Upper lobe of right lung (tissue), 1 donor: ENCODE measurements around the gene PLAGL1. TPM values are rescaled to one million over a fixed set of nuclear protein-coding genes. Genes with fewer than 3 reads are reported as not detected.
A peak's percentile ranks its signal among the peaks of the same experiment; 100 is the strongest.
"Not testable (repeated sequence)": the region's sequence is repeated elsewhere in the genome, so short reads cannot be mapped to it uniquely, and the experiment has no call there.

ENCODE experiments used
- ATAC-seq: fragments of 200-7000 bp; cut with Tn5 transposase; one replicate; pipeline ENCODE4 v1.9.1; 2020; ENCODE audit warnings: mild to moderate bottlenecking, moderate library complexity
- DNase-seq: peaks from one replicate; pipeline ENCODE4 v3.0.0-alpha.2; 2020
- H3K27ac ChIP-seq: fragments of 200-600 bp; one replicate; pipeline ENCODE4 v1.8.0; 2022
- H3K27me3 ChIP-seq: fragments of 200-600 bp; one replicate; pipeline ENCODE4 v1.8.0; 2022; ENCODE audit warnings: mild to moderate bottlenecking
- H3K36me3 ChIP-seq: fragments of 200-600 bp; one replicate; pipeline ENCODE4 v1.8.0; 2022
- H3K4me1 ChIP-seq: fragments of 200-600 bp; one replicate; pipeline ENCODE4 v1.8.0; 2022
- H3K4me3 ChIP-seq: fragments of 200-600 bp; one replicate; pipeline ENCODE4 v1.8.0; 2022; ENCODE audit warnings: mild to moderate bottlenecking
- H3K9me3 ChIP-seq: fragments of 200-600 bp; one replicate; pipeline ENCODE4 v1.8.0; 2022
- CTCF ChIP-seq: fragments of 200-600 bp; IDR thresholded peaks from one replicate; pipeline ENCODE4 v1.8.0; 2022; ENCODE audit warnings: antibody characterized with exemption
- intact Hi-C: fragments of 100-400 bp; cut with DNase I; formaldehyde crosslinking; loops from one replicate; pipeline ENCODE4 v1.11.0; 2022
- total RNA-seq: library from RNA; stranded (reverse); fragmentation: NEBNext Ultra II Directional; extraction: Animal tissue kit (Norgen Biotek cat#: 25700); gene quantifications from one replicate; pipeline ENCODE4 v1.2.1, GENCODE V29; 2021
- donor health status: DM: no; HTN: yes; CAD: no; lungs with severe emphysema.

PLAGL1 gene
- total RNA-seq, 1 donor from 2014 or later, result 34.8 TPM

DNA sequence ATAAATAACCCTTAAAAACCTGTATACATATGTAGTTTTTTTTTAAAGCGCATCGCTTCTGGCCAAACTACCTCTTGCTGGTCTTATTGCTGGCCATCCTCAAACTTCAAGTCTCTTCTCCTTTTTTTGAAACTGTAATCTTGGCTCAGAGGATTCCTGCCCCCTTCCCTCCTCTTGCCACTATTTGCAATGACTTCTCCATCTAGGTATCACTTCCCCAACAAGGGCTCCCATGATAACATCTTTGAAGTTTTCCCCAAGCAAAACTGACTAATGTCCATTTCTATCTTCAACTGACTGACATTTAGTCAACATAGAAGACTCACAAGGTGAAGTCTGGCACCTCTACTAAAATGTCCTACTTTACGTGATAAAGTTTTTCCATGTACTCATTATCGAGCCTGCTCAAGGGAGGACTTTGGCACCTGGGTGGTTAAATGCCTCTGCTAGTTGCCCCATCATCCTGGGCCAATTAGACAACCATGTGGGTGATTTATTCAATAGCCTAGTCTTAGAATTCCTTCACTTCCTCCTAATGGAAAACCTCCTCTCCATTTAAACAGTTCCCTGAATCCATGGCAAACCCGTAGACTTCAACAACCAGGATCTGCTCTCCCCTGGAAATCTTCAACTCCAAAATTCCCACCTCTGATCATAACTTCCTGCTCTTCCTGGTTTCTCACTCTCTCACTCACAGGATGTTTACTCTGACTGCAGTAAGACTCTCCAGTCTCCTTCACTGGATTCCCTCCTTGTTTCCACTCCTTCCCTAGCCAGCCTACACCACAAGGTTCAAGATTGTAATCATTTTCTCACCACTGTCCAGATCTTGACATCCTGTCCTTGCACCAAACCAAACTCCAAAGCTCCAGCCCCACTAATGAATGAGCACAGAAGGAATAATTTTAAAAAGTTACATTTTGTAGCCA, 9.4 kb upstream of the PLAGL1 start:
- Histone ChIP-seq H3K4me3 (no peak overlapping the region), H3K9me3 (no peaks in the 10 kb centered on the region), H3K27me3 (no peaks in the 10 kb centered on the region), H3K27ac (no peak overlapping the region), H3K36me3 (no peaks in the 10 kb centered on the region), H3K4me1 (no peaks in the 10 kb centered on the region)
- intact Hi-C loops, result no loop called here
- TF ChIP-seq CTCF, result no peak
- DNase-seq (no peak), ATAC-seq (peak; percentile 55)

DNA sequence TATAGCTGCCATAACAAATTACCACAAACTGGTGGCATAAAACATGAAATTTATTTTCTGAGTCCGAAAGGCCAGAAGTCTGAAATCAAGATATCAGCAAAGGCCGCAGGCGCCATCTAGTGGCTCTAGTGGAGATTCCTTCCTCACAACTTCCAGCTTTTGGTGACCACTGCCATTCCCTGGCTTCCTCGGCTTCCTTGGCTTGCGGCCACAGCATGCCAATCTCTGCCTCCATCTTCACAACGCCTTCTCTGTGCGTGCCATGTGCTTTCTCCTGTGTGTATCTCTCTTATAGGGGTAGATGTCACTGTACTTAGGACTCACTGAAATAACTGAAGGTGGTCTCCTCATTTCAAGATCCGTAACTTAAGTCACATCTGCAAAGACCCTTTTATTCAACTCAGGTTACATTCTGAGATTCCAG, 5.4 kb upstream of the PLAGL1 start:
- peak; percentile 94 for TF ChIP-seq CTCF
- Histone ChIP-seq H3K4me1 (no peaks in the 10 kb centered on the region), H3K27me3 (no peaks in the 10 kb centered on the region), H3K36me3 (no peaks in the 10 kb centered on the region), H3K4me3 (no peak overlapping the region), H3K9me3 (no peaks in the 10 kb centered on the region), H3K27ac (no peak overlapping the region)
- ATAC-seq (peak; percentile 93), DNase-seq (peak; percentile 85)
- intact Hi-C loops, result loop anchor here (5.0 kb wide), 2 partner anchors 71 to 436 kb away; no protein-coding TSS in a partner anchor

DNA sequence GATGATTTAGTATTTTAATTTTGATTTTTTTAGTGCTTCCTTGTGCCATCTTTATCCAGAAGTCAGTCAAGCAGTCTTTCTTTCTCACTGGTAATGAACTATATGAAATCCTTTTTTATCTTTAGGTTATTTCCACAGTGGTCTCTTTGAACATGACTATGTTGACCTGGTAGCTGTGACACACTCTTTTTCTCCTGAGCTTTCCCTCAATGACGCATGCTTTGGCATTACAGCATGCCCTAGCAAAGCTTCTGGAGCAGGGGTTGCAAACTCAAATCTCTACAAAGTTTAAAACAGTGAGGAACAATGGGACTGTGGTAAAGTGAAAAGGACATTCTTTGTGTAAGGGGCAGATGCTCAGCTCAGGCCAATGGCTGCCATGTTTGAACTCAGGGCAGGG, 4.5 kb upstream of the PLAGL1 start:
- intact Hi-C loops, result loop anchor here (5.0 kb wide), 2 partner anchors 70 to 435 kb away; no protein-coding TSS in a partner anchor
- Histone ChIP-seq H3K9me3 (no peaks in the 10 kb centered on the region), H3K27ac (no peak overlapping the region), H3K27me3 (no peaks in the 10 kb centered on the region), H3K4me1 (no peaks in the 10 kb centered on the region), H3K4me3 (no peak overlapping the region), H3K36me3 (no peaks in the 10 kb centered on the region)
- no peak for DNase-seq
- no peak for ATAC-seq
- no peak for TF ChIP-seq CTCF

DNA sequence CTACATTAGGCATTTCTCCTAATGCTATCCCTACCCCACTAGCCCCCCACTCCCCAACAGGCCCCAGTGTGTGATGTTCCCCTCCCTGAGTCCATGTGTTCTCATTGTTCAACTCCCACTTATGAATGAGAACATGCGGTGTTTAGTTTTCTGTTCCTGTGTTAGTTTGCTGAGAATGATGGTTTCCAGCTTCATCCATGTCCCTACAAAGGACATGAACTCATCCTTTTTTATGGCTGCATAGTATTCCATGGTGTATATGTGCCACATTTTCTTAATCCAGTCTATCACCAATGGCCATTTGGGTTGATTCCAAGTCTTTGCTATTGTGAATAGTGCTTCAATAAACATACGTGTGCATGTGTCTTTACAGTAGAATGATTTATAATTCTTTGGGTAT, 1.6 kb upstream of the PLAGL1 start:
- not testable (repeated sequence) for H3K27me3 ChIP-seq, H3K4me1 ChIP-seq, DNase-seq, ATAC-seq, H3K4me3 ChIP-seq, H3K27ac ChIP-seq, H3K9me3 ChIP-seq, H3K36me3 ChIP-seq
- intact Hi-C loops, result loop anchor here (5.0 kb wide), 2 partner anchors 67 to 432 kb away; no protein-coding TSS in a partner anchor

DNA sequence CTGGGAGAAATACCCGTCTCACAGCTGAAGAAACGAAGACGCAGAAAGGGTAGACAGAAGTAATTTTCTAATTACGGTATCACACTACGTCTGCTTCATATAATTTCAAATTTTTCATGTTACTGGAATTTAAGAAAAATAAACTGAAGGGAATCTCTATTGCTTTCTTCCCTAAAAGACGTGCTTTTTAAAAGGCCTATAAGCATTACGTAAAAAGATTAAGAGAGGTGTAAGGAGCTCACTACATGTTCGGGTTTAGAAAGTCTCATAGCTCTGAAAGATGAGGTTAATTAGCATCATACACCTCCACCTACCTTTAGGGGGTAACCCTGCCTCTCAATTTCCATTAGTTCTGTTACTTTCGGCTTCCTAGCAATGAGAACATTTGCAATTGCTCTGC, 787 bp upstream of the PLAGL1 start:
- H3K4me1 ChIP-seq, result no peaks in the 10 kb centered on the region
- ATAC-seq, result no peak
- no peaks in the 10 kb centered on the region for H3K36me3 ChIP-seq
- no peak overlapping the region for H3K27ac ChIP-seq
- no peak overlapping the region for H3K4me3 ChIP-seq
- H3K9me3 ChIP-seq, result no peaks in the 10 kb centered on the region
- intact Hi-C loops, result no loop called here
- no peak for TF ChIP-seq CTCF
- DNase-seq, result no peak
- no peaks in the 10 kb centered on the region for H3K27me3 ChIP-seq

DNA sequence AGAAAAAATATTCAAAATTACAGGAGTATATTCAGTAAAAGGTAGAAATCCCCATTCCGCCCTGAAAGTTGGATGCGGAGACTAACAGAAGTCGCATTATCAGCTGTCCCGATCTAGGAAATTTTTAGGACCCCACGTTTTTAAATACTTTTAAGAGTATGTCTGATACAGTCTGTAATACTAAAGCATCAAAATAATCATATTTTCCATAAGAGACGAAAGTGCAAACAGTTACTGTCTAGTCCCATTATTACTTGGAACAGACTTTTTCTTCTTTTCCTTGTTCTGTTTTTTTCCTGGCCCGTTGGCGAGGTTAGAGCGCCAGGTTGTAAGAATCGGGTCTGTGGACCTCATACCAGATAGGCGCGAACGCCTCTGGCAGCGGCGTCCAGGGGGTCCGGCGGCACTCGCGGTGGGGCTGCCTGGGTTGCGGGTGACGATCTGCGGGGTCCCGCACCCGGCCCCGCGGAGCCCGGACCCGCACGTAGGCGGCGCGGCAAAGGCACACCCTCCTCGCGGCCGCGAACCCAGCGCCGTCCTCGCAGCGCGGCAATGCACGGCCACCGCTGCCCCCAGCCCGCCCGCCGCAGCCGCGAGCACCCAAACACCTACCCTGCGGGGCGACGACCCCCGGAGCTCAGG, 460 bp downstream of the PLAGL1 start:
- Histone ChIP-seq H3K27ac (peak overlapping the region; percentile 61), H3K9me3 (no peaks in the 10 kb centered on the region), H3K36me3 (no peaks in the 10 kb centered on the region), H3K4me3 (peak overlapping the region; percentile 60), H3K4me1 (no peaks in the 10 kb centered on the region), H3K27me3 (no peaks in the 10 kb centered on the region)
- no peak for TF ChIP-seq CTCF
- intact Hi-C loops, result no loop called here
- ATAC-seq (peak; percentile 71), DNase-seq (peak; percentile 63)
